ENCODE measurements around the gene CCSER1.

Gene CCSER1

GRCh38 chr4:90979556-90979955, 852.4 kb downstream of the CCSER1 start:
- FAIRE-seq = no peak

- no peak for FAIRE-seq
Measured at GRCh38 chr4:90982813-90983212, 855.6 kb downstream of the CCSER1 start.

GRCh38 chr4:90990284-90990683, 863.1 kb downstream of the CCSER1 start:
- FAIRE-seq = no peak

GRCh38 chr4:90992213-90992612, 865.0 kb downstream of the CCSER1 start:
- no peak for FAIRE-seq

GRCh38 chr4:90994851-90995574, 867.8 kb downstream of the CCSER1 start:
- no peak for FAIRE-seq

- no peak for FAIRE-seq
Measured at GRCh38 chr4:90995996-90996395, 868.8 kb downstream of the CCSER1 start.

- FAIRE-seq = no peak
Measured at GRCh38 chr4:90996813-90997212, 869.6 kb downstream of the CCSER1 start.

GRCh38 chr4:91015861-91016260, 888.7 kb downstream of the CCSER1 start:
- no peak for FAIRE-seq

GRCh38 chr4:91019513-91019912, 892.3 kb downstream of the CCSER1 start:
- FAIRE-seq = no peak

- FAIRE-seq = no peak
Measured at GRCh38 chr4:91025241-91026148, 898.3 kb downstream of the CCSER1 start.

GRCh38 chr4:91028228-91028627, 901.0 kb downstream of the CCSER1 start:
- FAIRE-seq = no peak

GRCh38 chr4:91031761-91032160, 904.6 kb downstream of the CCSER1 start:
- no peak for FAIRE-seq

GRCh38 chr4:91032725-91033445, 905.7 kb downstream of the CCSER1 start:
- no peak for FAIRE-seq

- FAIRE-seq = no peak
Measured at GRCh38 chr4:91035276-91035675, 908.1 kb downstream of the CCSER1 start.

- FAIRE-seq = no peak
Measured at GRCh38 chr4:91037951-91038350, 910.8 kb downstream of the CCSER1 start.

GRCh38 chr4:91057871-91058270, 930.7 kb downstream of the CCSER1 start:
- FAIRE-seq = no peak

GRCh38 chr4:91058345-91058744, 931.2 kb downstream of the CCSER1 start:
- no peak for FAIRE-seq

GRCh38 chr4:91064157-91064853, 937.1 kb downstream of the CCSER1 start:
- no peak for FAIRE-seq

GRCh38 chr4:91065117-91065516, 937.9 kb downstream of the CCSER1 start:
- no peak for FAIRE-seq

- FAIRE-seq = peak; percentile 47
Measured at GRCh38 chr4:91070736-91071135, 943.5 kb downstream of the CCSER1 start.

GRCh38 chr4:91076147-91076546, 949.0 kb downstream of the CCSER1 start:
- FAIRE-seq = no peak

- FAIRE-seq = no peak
Measured at GRCh38 chr4:91085961-91086360, 958.8 kb downstream of the CCSER1 start.

GRCh38 chr4:91087743-91088142, 960.5 kb downstream of the CCSER1 start:
- no peak for FAIRE-seq
